Choroid plexus epithelial cell (primary cell): ENCODE data around the gene CAMSAP2.
"Not testable (repeated sequence)": the region's sequence is repeated elsewhere in the genome, so short reads cannot be mapped to it uniquely, and the experiment has no call there.

Experiments
- DNase-seq: peaks from one replicate; pipeline ENCODE4 v3.0.0-alpha.2; 2010; ENCODE audit warnings: low read depth
- H3K4me3 ChIP-seq: 2 replicates; pipeline ENCODE4 v1.5.1; 2011; ENCODE audit warnings: low read depth, mild to moderate bottlenecking, control low read depth, low read length, moderate library complexity
- CTCF ChIP-seq: conservative IDR thresholded peaks from 2 replicates; pipeline ENCODE4 v1.5.1; 2011; ENCODE audit warnings: low read depth, mild to moderate bottlenecking, control low read depth, inconsistent platforms, low read length, moderate library complexity

CAMSAP2 gene

GRCh38 chr1:200779326-200779725, 40.6 kb downstream of the CAMSAP2 start:
- no peak for TF ChIP-seq CTCF
- DNase-seq, result no peak
- no peak overlapping the region for H3K4me3 ChIP-seq

- H3K4me3 ChIP-seq, result peak overlapping the region; percentile 39
- TF ChIP-seq CTCF, result no peak
- peak; percentile 68 for DNase-seq
These were observed 42.1 kb downstream of the CAMSAP2 start for GRCh38 chr1:200780545-200781369.

GRCh38 chr1:200783926-200784325, 45.2 kb downstream of the CAMSAP2 start:
- DNase-seq, result no peak
- no peak overlapping the region for H3K4me3 ChIP-seq
- no peak for TF ChIP-seq CTCF

- no peak overlapping the region for H3K4me3 ChIP-seq
- no peak for TF ChIP-seq CTCF
- DNase-seq, result peak; percentile 47
These were observed 45.9 kb downstream of the CAMSAP2 start for GRCh38 chr1:200784576-200784975.

- TF ChIP-seq CTCF, result no peak
- DNase-seq, result no peak
- H3K4me3 ChIP-seq, result no peak overlapping the region
These were observed 48.1 kb downstream of the CAMSAP2 start for GRCh38 chr1:200786788-200787187.

- no peak for DNase-seq
- no peak for TF ChIP-seq CTCF
- H3K4me3 ChIP-seq, result no peak overlapping the region
These were observed 49.2 kb downstream of the CAMSAP2 start for GRCh38 chr1:200787896-200788387.

- not testable (repeated sequence) for H3K4me3 ChIP-seq, DNase-seq
These were observed 52.3 kb downstream of the CAMSAP2 start for GRCh38 chr1:200791012-200791411.
